Activated CD4-positive, alpha-beta T cell treated with anti-CD3 and anti-CD28 coated beads for 48 hours (primary cell): ENCODE data around the gene CD19.
"Not testable (repeated sequence)": the region's sequence is repeated elsewhere in the genome, so short reads cannot be mapped to it uniquely, and the experiment has no call there.

Experiments
- DNase-seq: peaks from one replicate; pipeline ENCODE4 v3.0.0-alpha.2; 2020

CD19 gene

GRCh38 chr16:28910086-28911031 is 21.4 kb upstream of the CD19 start:
- DNase-seq = peak; percentile 16

GRCh38 chr16:28912558-28912957 is 19.2 kb upstream of the CD19 start:
- DNase-seq = no peak

- no peak for DNase-seq
Observed at GRCh38 chr16:28913946-28914724, 17.6 kb upstream of the CD19 start.

- DNase-seq = no peak
Observed at GRCh38 chr16:28915181-28915580, 16.6 kb upstream of the CD19 start.

GRCh38 chr16:28917095-28917494 is 14.7 kb upstream of the CD19 start:
- DNase-seq = no peak

- DNase-seq = no peak
Observed at GRCh38 chr16:28918698-28919097, 13.1 kb upstream of the CD19 start.

- no peak for DNase-seq
Observed at GRCh38 chr16:28923231-28923587, 8.6 kb upstream of the CD19 start.

GRCh38 chr16:28923652-28924398 is 7.9 kb upstream of the CD19 start:
- no peak for DNase-seq

GRCh38 chr16:28924399-28924761 is 7.4 kb upstream of the CD19 start:
- DNase-seq = no peak

GRCh38 chr16:28924762-28925385 is 6.9 kb upstream of the CD19 start, which contains the start of gene RABEP2:
Gene RABEP2 (minus strand): TSS chr16:28925238. CDS start chr16:28925163, 75 bp downstream.
- DNase-seq = peak; percentile 99

- peak; percentile 89 for DNase-seq
Observed at GRCh38 chr16:28925386-28926228, 6.2 kb upstream of the CD19 start.

GRCh38 chr16:28926284-28926683 is 5.5 kb upstream of the CD19 start:
- not testable (repeated sequence) for DNase-seq

GRCh38 chr16:28927815-28928214 is 4.0 kb upstream of the CD19 start:
- DNase-seq = no peak

- no peak for DNase-seq
Observed at GRCh38 chr16:28930203-28930602, 1.6 kb upstream of the CD19 start.

GRCh38 chr16:28930652-28931051 is 1.1 kb upstream of the CD19 start:
- DNase-seq = no peak

GRCh38 chr16:28932339-28933141 is 769 bp downstream of the CD19 start:
- no peak for DNase-seq

- DNase-seq = no peak
Observed at GRCh38 chr16:28933171-28933570, 1.4 kb downstream of the CD19 start.

GRCh38 chr16:28935346-28935745 is 3.6 kb downstream of the CD19 start:
- no peak for DNase-seq

- peak; percentile 95 for DNase-seq
Observed at GRCh38 chr16:28935924-28936783, 4.4 kb downstream of the CD19 start.

- no peak for DNase-seq
Observed at GRCh38 chr16:28936784-28937155, 5.0 kb downstream of the CD19 start.
